Cerebellar nuclear complex (tissue), 1 donor: ENCODE results near the gene NDUFB6.
"Not testable (repeated sequence)": the region's sequence is repeated elsewhere in the genome, so short reads cannot be mapped to it uniquely, and the experiment has no call there.

ENCODE experiments used
- DNase-seq, 2 experiments: peaks; one replicate each; lab custom pipeline; 2025; lab: John Stamatoyannopoulos, UW

NDUFB6 gene

DNA sequence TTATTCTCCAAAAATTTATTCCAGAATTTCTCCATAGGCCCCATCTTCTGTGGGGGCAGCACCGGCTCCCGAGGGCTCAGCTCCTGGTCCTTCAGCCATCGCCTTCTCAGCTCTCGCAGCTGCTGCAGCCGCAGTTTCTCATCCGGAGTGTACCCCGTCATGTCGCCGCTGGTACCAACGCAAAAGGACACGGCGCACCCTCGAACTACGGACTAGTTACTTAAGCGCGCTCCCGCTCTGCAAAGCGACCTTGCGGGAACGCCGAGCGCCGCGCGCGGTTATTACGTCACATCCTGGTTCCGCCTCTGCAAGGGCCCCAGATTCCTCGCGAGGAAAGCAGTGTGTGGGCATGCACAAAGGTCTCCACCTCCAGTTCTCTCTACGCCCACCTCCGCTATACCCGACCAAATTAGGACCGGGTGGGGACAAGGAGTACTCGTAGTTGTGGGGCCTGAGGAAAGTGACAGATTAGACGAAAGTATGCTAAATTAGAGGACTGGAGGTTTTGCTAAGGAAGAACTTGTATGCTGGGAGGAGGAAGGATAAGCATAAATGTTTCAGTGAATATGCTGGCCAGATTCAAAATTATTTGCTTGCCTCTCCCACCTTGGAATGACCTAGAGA is at the start of gene NDUFB6:
Gene NDUFB6, minus strand, starts transcription at position 260 of the 624 bp plus-strand sequence. Its CDS starts 99 bp downstream, at position 161.
- DNase-seq, result peak; percentile 42 to 57

DNA sequence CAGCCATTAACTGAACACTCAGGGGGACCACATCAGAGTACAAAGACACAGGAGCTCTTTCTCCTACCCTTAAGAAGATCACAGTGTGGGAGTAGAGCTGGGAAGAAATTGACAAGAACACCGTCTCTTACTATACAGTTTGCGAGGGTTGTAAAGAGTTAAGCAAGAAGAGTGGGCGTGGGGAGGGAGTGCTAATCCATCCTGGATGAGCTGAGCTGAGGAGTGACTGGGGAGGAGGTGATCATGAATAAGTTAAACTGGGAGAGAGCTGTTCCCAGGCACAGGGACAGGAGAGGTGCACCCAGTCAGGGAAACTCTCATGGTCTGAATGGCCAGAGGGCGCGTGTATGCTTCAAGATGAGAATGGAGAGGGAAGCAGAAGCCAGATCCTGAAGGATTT is 45.3 kb upstream of the NDUFB6 start:
- no peak for DNase-seq

DNA sequence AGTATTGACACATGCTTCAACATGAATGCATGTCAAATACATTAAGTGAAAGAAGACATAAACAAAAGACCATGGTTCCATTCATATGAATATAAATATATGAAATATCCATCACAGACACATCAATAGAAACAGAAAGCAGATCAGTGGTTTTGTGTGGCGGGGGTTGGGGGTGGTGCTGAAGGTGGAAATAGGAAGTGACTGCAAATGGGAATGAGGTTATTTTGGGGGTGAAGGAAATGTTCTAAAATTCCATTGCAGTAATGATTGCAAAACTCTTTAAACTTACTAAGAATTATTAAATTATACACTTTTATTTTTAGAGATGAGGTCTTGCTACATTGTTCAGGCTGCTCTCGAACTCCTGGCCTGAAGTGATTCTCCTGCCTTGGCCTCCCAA is 33.9 kb upstream of the NDUFB6 start:
- DNase-seq, result no peak

DNA sequence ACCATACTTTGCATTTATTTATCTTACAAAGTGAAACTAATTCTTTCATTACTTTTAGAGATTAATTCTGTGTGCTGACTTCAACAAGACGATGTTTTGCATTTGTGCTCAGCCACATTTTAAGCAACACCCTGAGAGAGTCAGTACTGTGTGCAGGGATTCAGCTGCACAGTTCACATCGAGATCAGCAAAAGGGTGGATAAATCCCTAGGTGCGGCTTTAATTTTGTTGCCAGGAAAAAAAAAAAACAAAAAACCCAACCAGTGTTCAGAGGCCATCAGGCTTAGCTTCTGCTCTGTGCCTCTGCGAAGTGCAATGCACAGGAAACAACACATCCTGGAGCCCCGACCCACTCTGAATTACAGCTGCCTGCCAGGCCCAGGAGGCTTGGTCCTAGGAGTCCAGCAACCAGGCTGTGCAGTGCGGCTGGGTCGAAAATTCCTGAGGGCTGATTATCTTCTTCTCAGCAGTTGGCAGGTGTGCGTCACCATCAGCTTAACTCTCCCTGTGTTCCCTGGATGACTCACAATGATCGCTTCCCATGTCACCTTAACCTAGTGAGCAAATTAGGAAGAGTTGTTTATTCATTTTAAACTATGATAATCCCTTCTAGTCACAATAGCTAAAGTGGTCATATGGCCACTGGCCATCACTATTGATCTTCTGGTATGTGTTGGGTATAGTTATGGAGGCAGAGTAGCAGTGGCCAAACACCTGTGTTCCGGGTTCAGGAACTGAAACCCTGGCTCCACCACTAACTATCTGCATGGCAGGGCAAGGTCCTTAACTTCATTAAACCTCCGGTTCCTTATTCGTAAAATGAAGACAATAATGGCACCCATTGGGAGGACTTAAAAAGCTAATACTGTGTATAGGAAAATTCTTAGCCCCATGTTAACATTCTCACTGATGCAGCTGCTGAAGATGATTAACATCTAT is 31.2 kb upstream of the NDUFB6 start:
- DNase-seq, result no peak

DNA sequence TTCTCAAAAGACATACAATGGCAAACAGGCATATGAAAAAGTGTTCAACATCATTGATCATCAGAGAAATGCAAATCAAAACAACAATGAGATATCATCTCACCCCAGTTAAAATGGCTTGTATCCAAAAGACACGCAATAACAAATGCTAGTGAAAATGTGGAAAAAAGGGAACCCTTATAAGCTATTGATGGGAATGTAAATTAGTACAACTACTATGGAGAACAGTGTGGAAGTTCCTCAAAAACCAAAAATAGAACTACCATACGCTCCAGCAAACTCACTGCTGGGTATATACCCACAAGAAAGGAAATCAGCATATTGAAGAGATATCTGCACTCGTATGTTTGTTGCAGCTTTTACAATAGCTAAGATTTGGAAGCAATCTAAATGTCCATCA is 26.1 kb upstream of the NDUFB6 start:
- not testable (repeated sequence) for DNase-seq

DNA sequence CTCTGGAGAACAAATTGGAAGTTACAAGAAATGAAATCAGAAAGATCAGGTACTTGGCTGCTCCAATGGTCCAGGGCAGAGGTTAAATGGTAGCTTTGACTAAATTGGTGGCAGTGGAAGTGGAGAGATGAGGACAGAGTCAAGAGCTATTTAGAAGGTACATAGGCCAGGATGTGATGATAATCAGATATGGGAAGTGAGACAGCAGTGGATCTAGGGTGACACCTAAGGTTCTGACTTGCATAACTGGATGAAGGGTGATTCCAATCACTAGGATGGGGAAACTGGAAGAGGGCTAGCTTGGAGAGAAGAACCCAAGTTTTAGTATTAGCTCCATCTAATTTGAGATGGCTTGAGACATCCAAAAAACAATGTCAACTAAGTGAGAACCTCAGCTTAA is 24.0 kb upstream of the NDUFB6 start:
- DNase-seq, result no peak

DNA sequence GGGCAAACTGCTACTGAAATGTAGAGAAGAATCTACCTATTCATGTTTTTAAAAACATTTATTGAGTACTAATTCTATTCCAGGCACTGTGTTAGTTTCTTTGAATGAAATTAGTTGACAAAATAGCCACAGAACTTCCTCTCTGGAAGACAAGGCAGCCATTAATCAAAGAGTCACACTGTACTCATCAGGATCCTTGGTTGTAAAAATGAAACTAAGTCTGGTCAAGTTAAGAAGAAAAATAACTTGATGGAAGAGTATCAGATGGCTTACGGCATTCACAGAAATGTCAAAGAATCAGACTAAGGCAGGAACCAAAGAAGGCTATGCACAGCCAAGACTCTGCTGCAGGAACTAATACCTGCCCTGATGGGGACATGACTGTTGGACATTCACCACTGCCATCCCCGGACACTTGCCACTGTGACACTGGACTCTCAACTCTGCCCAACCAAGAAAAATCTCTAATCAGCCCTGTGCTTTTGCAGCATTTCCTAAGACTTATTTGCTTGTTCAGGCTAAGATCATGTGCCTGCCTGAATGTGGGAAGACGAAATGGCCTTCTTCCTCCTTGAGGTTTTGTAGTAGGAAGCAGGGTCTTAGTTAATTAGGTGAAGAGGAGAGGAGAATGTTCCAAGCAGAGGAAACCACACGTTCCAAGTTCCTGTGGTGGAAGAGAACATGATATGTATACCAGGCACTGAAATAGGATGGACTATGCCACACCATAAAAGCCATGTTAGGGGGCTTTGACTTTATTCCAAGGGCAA is 23.3 kb upstream of the NDUFB6 start:
- no peak for DNase-seq

DNA sequence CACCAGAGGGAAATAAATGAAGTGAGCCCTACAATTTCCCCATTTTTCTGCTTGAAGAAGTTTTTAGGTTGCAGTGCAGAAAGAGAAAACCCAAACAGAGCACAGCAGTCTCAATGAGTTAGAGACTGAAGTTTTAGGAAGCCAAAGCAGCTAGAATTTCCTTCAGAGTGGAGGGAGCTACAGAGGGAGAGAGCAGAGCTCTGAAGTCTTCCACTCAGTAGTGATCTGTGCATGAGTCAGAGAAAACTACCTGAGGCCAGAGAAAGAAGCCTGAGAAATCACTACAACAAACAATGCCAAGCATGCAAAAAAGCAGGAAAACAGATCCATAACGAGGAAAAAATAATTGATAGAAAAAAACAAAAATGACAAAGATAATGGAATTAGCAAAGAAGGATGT is 17.9 kb upstream of the NDUFB6 start:
- no peak for DNase-seq

DNA sequence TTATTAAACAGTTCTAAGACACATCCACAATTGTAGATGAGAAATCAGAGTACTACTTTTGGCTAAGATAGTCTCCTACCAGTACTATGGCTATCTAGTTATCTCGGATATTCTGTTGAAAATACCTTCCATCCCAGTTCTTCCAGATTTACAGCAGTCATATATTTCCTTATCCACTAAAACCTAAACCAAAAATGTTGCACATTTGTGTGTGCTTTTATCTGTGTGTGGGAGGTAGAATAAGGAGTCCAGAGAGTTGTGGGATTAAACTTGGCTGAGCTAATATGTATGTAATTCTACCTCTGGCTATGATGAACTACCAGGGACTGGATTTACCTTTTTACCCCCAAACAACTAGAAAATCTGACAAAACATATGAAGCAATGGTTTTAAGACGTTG is 17.5 kb upstream of the NDUFB6 start:
- no peak for DNase-seq

DNA sequence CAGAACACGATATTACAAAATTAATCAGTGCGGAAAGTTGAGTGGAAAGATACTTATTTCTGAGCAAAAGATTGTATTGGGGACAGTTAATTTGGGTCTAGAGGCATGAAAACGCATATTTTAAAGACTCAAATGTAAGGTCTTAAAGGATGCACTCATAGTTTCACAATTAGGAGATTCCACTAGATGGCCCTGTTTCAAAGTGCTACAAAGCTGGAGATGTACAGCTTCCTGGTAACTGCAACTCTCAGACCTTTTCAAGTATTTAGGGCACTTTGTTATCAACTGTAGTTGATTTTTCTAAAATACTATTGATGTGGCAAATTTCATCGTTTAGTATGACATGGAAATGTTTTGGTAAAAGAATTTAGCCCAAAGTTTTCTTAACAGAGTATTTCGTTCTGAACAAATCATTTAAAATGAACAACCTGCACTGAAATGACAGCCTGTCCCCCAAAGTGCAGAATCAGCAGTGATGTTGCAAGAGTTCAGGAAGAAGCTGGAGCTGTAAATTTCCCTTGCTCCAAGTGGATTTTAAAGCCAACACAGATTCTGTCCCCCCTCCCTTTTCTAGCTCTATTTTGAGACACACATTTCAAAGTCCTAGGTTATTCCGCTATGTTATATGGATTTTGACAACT is 16.2 kb upstream of the NDUFB6 start:
- DNase-seq, result no peak

DNA sequence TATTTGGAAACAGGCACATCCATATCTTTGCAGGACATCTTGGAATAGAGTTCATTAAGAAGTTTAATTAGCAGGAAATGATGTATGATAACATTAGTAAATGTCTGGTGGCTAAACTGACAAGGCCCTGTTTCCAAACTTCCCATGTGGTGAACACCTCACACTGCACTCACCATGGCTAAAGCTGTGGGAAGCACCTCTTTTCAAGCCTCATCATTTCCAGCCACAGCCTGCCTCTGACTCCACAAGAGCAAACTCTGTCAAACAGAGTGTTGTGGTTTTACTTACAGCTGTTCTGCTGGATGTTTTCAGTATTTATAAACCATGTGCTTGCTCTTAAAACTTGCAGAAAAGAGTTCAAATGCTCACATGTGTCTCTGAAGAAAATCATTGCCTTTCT is 14.9 kb upstream of the NDUFB6 start:
- no peak for DNase-seq

DNA sequence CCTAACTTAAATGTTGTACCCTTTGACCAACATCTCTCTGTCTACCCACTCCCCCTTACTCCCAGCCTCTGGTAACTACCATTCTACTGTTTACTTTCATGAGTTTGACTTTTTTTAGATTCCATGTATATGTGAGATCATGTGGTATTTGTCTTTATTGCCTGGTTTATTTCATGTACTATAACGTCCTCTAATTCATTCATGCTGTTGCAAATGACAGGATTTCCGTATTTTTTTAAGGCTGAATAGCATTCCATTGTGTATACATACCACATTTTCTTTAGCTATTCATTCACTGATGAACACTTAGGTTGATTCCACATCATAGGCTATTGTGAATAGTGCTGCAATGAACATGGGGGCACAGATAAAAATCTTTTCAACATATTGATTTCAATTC is 11.8 kb upstream of the NDUFB6 start:
- DNase-seq, result no peak

DNA sequence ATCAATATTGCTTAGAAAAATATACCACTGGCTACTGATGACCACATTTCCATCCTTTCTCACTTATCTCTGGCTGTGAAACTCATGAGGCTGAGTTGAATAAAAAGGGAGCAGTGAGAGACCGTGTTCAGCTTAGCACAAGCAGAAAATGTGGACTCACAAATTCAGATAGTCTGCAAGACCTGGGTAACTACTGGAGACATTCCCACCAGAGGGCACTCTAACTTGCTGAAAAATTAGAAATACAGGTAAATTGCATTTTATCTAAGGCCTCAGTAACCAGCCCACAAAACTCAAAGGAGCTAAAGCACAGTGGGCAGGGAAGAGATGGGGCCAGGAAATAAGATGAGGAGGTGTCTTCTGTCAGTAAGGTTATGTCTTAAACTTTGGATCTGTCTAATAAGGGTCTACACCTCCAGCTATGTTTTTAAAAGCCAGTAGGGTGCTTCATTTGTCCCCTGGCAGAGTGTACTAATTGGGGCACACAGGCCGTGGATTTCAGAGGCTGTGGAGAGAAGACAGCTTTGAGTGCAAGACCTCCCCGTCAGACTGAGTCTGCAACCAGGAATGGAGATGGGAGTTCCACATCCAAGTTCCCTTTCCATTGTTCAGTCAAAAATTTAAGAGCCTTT is 8.7 kb upstream of the NDUFB6 start:
- no peak for DNase-seq

DNA sequence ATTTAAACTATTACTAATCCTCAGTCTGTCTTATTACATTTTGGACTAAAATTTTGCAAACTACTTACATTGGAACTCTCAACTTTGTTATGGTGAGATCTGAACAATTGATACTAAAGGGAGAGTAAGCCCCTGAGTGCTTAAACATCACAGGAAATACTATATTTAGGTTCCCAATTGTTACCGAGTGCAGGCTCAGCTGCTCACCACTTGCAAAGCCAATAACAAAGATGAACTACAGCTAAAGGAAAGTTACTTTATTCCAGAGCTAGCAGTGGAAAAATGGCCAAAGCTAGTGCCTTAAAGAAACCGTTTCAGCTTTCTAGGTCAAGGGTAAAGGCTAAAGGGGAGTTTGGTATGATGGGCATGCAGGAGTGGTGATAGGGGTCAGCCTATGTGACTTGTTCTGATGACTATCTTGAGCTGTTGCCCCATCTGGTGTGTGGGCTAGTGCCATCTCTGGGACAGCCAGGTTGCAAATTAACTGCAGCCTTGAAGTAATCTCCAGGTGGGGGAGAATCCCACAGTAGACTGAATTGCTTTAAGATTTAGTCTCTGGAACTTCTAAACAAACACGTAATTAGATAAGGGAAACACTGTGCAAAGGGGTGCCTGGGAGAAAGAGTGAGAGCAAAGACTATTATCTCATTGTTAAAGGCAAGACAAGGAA is 7.8 kb upstream of the NDUFB6 start:
- no peak for DNase-seq

DNA sequence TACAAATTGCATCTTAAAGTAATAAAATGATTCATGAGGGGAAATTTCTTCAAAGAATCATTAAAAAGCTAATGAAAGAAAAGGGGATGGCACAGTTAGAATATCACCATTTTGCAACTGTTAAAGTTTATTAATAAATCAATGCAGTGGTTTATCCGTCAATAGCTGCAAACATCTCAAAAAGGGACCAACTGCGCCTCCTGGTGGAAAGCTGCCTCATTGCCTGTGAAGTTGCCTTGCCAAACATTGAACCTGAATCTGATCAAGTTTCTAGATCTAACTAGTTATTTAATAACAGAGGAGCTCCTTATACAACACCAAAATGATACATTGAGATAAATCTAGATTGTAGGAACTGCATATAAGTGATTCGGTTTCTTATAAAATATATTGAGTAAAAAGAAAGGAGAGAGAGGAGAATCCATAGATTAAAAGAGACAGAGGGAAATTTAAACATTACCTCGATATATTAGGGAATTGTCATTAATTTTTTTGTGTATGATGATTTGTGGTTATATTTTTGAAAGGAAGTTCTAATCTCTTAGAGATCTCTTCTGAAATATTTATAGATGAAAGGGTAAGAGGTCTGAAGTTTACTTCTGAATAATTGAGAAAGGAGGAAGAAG is 6.9 kb upstream of the NDUFB6 start:
- DNase-seq, result no peak

DNA sequence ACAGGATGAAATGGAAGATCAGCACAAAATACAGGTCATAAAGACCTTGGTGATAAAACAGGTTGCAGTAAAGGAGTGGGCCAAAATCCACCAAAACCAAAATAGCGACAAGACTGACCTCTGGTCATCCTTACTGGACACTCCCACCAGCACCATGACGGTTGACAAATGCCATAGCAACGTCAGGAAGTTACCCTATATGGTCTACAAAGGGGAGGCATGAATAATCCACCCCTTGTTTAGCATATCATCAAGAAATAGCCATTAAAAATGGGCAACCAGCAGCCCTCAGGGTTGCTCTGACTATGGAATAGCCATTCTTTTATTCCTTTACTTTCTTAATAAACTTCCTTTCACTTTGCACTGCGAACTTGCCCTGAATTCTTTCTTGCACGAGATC is 6.0 kb upstream of the NDUFB6 start:
- DNase-seq, result no peak

DNA sequence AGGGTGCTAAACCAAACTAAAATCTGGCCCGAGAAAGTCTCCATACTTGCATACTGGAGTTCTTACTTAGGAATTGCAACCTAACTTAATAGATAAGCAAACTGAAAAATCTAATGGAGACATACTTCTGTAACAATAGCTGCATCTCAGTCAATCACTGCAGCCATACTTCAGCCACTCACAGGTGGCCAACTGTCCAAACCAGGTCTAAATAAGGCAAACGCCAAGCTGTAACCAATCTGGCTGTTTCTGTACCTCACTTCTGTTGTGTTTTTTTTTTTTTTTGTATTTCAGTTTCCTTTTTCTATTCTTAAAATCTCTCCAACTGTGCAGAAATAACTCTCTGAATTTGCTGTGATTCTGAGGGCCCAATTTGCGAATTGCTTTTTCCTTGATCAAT is 4.4 kb upstream of the NDUFB6 start:
- no peak for DNase-seq

DNA sequence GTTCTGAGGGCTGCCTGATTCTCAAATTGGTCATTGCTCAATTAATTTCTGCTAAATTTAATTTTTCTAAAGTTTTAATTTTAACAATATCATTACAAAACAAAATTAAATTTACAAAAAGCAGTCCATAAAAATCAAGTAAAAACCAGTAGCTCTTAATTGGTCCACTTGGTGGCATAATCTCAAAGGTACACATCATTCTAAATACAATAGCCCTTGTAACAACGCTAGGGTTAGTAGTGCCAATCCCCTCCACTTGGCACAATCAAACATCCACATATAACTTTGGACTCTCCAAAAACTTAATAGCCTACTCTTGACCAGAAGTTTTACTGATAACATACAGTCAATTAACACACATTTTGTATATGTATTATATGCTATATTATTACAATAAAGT is 1.9 kb upstream of the NDUFB6 start:
- no peak for DNase-seq

DNA sequence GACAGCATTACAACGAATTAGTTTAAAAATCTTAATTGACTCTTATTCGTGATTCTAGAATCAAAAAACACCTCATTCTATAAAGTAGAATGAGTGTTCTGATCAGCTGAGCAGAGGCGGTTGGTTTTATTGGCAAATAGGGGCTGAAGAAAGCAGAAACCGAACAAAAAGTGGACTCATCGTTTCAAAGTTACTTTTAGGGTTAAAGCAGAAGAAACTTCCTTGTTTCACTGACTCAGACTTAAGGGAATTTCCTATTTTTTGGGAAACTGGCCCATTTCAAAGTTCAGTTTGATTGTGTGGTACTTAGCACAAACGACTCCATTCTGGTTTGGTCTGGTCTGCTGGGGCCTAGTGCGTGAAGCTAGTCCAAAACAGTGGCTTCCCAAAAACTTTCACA is 862 bp upstream of the NDUFB6 start:
- DNase-seq, result no peak

DNA sequence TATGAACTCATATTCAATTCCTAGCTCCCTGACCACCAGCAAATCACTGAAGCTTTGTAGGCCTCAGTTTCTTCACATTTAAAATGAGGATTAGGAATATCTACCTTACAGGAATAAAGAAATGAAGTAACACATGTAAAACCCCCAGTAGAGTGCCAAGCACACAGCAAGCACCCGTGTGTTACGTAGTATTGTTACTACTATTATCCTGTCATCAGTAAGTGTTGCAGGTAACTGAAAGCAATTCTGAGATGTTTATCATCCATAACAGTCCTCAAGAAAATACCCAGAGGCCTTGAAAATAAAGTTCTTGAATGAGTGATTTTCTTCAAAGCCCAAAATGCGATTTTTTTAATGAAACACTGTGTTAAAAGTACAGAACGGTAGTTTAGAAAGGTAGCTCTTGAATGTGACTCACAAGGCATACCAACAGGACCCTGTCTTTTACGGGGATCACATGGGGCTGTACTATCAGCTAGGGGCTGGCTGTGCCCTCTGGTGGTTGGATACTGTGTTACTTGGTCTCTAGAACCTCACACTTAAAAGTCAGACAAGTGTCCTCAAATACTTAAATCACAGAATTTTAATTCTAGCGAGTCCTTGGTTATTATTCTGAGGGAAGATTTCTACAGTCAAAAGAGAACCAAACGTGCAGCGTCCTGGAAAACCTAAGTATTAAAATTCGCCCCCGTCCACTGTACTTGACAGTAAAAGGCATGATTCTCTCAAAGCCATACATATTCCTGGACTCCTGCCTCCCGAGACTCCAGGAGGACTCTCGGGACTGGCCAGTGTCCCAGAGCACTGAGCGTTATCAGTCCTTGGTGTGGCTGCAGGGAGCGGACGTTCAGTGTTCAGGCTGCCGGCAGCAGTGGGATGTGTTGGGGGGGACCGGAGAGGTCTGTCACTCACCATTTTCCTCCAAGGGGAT is 725 bp downstream of the NDUFB6 start:
- DNase-seq, result no peak
